ENCODE results near the gene C9orf50.
A peak's percentile ranks its signal among the peaks of the same experiment; 100 is the strongest.

The C9orf50 gene

GRCh38 chr9:129586685-129587084 is 34.2 kb downstream of the C9orf50 start:
- DNase-seq = no peak

GRCh38 chr9:129586245-129586644 is 34.7 kb downstream of the C9orf50 start:
- DNase-seq = no peak

- no peak for DNase-seq
Measured at GRCh38 chr9:129585352-129585751, 35.5 kb downstream of the C9orf50 start.

- peak; percentile 28 to 54 for DNase-seq
Measured at GRCh38 chr9:129584136-129584535, 36.8 kb downstream of the C9orf50 start.

- no peak for DNase-seq
Measured at GRCh38 chr9:129583308-129584038, 37.4 kb downstream of the C9orf50 start.

- DNase-seq = no peak
Measured at GRCh38 chr9:129582855-129583254, 38.0 kb downstream of the C9orf50 start.

GRCh38 chr9:129581505-129582189 is 39.3 kb downstream of the C9orf50 start:
- DNase-seq = no peak

GRCh38 chr9:129580211-129580915 is 40.5 kb downstream of the C9orf50 start:
- DNase-seq = peak in 1 of 2 experiments; percentile 27

GRCh38 chr9:129579294-129579693 is 41.6 kb downstream of the C9orf50 start:
- no peak for DNase-seq

- DNase-seq = no peak
Measured at GRCh38 chr9:129576546-129577543, 44.1 kb downstream of the C9orf50 start.

- no peak for DNase-seq
Measured at GRCh38 chr9:129575818-129576217, 45.1 kb downstream of the C9orf50 start.

- no peak for DNase-seq
Measured at GRCh38 chr9:129574911-129575585, 45.9 kb downstream of the C9orf50 start.

GRCh38 chr9:129573977-129574376 is 46.9 kb downstream of the C9orf50 start:
- DNase-seq = no peak

GRCh38 chr9:129572517-129572916 is 48.4 kb downstream of the C9orf50 start:
- DNase-seq = no peak

GRCh38 chr9:129572052-129572425 is 48.9 kb downstream of the C9orf50 start:
- DNase-seq = no peak

- DNase-seq = no peak
Measured at GRCh38 chr9:129571298-129572051, 49.4 kb downstream of the C9orf50 start.

- DNase-seq = no peak
Measured at GRCh38 chr9:129570450-129571297, 50.2 kb downstream of the C9orf50 start.

GRCh38 chr9:129569502-129570449 is 51.1 kb downstream of the C9orf50 start:
- DNase-seq = no peak

All from stimulated activated CD4-positive, alpha-beta T cell treated with anti-CD3 and anti-CD28 coated beads, Interleukin-4, amount 100 ng/mL, for 4 hours (primary cell).